ENCODE results near the gene SHOX.

Gene SHOX

GRCh38 chrX:632366-633042 lies 1.9 kb downstream of the SHOX start:
- H3K27ac ChIP-seq (ENCODE audit: low read depth, low read length): no peak overlapping the region
- no peak overlapping the region for H3K9ac ChIP-seq (ENCODE audit: low read length)
- H4K8ac ChIP-seq (ENCODE audit: low read depth, low read length): no peak overlapping the region
- no CpG with 5 or more reads among the region's 30 CpGs for WGBS (ENCODE audit: extremely low coverage, insufficient coverage, low lambda C conversion rate)
- no peak overlapping the region for H3K56ac ChIP-seq (ENCODE audit: low read length)
- no peaks in the 10 kb centered on the region for H3K4me1 ChIP-seq (ENCODE audit: control insufficient read depth, low read depth, low read length)
- H3K18ac ChIP-seq (ENCODE audit: low read length): no peak overlapping the region
- no peak overlapping the region for H3K4me2 ChIP-seq (ENCODE audit: low read length)
- no peak overlapping the region for H4K5ac ChIP-seq (ENCODE audit: low read length)
- no peak overlapping the region for H3K4me3 ChIP-seq (ENCODE audit: low read length)
- peak; percentile 48 for DNase-seq
- H3K23ac ChIP-seq (ENCODE audit: low read length): no peak overlapping the region
- no peak overlapping the region for H3K4ac ChIP-seq (ENCODE audit: low read depth, low read length)
- no peaks in the 10 kb centered on the region for H3K79me2 ChIP-seq (ENCODE audit: control insufficient read depth, insufficient read depth, low read length)
- peaks cover 79% of the 10 kb centered on the region for H3K27me3 ChIP-seq (ENCODE audit: insufficient read depth, low read length, poor library complexity)
- H2BK5ac ChIP-seq (ENCODE audit: low read length): no peak overlapping the region
- H2AK5ac ChIP-seq (ENCODE audit: low read length): no peak overlapping the region
- no peak overlapping the region for H2BK15ac ChIP-seq (replicated peaks; ENCODE audit: low read depth)
- H3K79me1 ChIP-seq (ENCODE audit: low read length): no peaks in the 10 kb centered on the region
- H2BK120ac ChIP-seq (ENCODE audit: low read depth, low read length): no peak overlapping the region
- H3K36me3 ChIP-seq (ENCODE audit: control insufficient read depth, insufficient read depth, low read length): no peaks in the 10 kb centered on the region

GRCh38 chrX:633043-633984 lies 2.7 kb downstream of the SHOX start:
- Histone ChIP-seq H3K4me2 (ENCODE audit: low read length) (no peak overlapping the region), H3K27ac (ENCODE audit: low read depth, low read length) (no peak overlapping the region), H2BK5ac (ENCODE audit: low read length) (no peak overlapping the region), H3K9ac (ENCODE audit: low read length) (no peak overlapping the region), H3K27me3 (ENCODE audit: insufficient read depth, low read length, poor library complexity) (peaks cover 81% of the 10 kb centered on the region), H3K36me3 (ENCODE audit: control insufficient read depth, insufficient read depth, low read length) (no peaks in the 10 kb centered on the region), H3K23ac (ENCODE audit: low read length) (no peak overlapping the region), H3K18ac (ENCODE audit: low read length) (no peak overlapping the region), H2BK15ac (replicated peaks; ENCODE audit: low read depth) (no peak overlapping the region), H3K79me2 (ENCODE audit: control insufficient read depth, insufficient read depth, low read length) (no peaks in the 10 kb centered on the region), H3K56ac (ENCODE audit: low read length) (no peak overlapping the region), H2AK5ac (ENCODE audit: low read length) (no peak overlapping the region), H2BK120ac (ENCODE audit: low read depth, low read length) (no peak overlapping the region), H3K4ac (ENCODE audit: low read depth, low read length) (no peak overlapping the region), H3K4me1 (ENCODE audit: control insufficient read depth, low read depth, low read length) (no peaks in the 10 kb centered on the region), H4K8ac (ENCODE audit: low read depth, low read length) (no peak overlapping the region), H3K79me1 (ENCODE audit: low read length) (no peaks in the 10 kb centered on the region), H3K4me3 (ENCODE audit: low read length) (no peak overlapping the region), H4K5ac (ENCODE audit: low read length) (no peak overlapping the region)
- no CpG with 5 or more reads among the region's 25 CpGs for WGBS (ENCODE audit: extremely low coverage, insufficient coverage, low lambda C conversion rate)
- no peak for DNase-seq

- Histone ChIP-seq H2BK15ac (replicated peaks; ENCODE audit: low read depth) (no peak overlapping the region), H3K4me1 (ENCODE audit: control insufficient read depth, low read depth, low read length) (no peaks in the 10 kb centered on the region), H2BK120ac (ENCODE audit: low read depth, low read length) (no peak overlapping the region), H3K4me2 (ENCODE audit: low read length) (no peak overlapping the region), H3K27me3 (ENCODE audit: insufficient read depth, low read length, poor library complexity) (peaks cover 88% of the 10 kb centered on the region), H3K79me2 (ENCODE audit: control insufficient read depth, insufficient read depth, low read length) (no peaks in the 10 kb centered on the region), H3K9ac (ENCODE audit: low read length) (no peak overlapping the region), H3K36me3 (ENCODE audit: control insufficient read depth, insufficient read depth, low read length) (no peaks in the 10 kb centered on the region), H2AK5ac (ENCODE audit: low read length) (no peak overlapping the region), H3K79me1 (ENCODE audit: low read length) (no peaks in the 10 kb centered on the region), H3K18ac (ENCODE audit: low read length) (no peak overlapping the region), H4K8ac (ENCODE audit: low read depth, low read length) (no peak overlapping the region), H4K5ac (ENCODE audit: low read length) (no peak overlapping the region), H3K56ac (ENCODE audit: low read length) (no peak overlapping the region), H3K27ac (ENCODE audit: low read depth, low read length) (no peak overlapping the region), H3K4me3 (ENCODE audit: low read length) (no peak overlapping the region), H3K23ac (ENCODE audit: low read length) (no peak overlapping the region), H2BK5ac (ENCODE audit: low read length) (no peak overlapping the region), H3K4ac (ENCODE audit: low read depth, low read length) (no peak overlapping the region)
- WGBS (ENCODE audit: extremely low coverage, insufficient coverage, low lambda C conversion rate): no CpG with 5 or more reads among the region's 84 CpGs
- DNase-seq: no peak
These were observed 3.7 kb downstream of the SHOX start for GRCh38 chrX:633985-634958.

- H3K4me1 ChIP-seq (ENCODE audit: control insufficient read depth, low read depth, low read length): no peaks in the 10 kb centered on the region
- no peaks in the 10 kb centered on the region for H3K79me2 ChIP-seq (ENCODE audit: control insufficient read depth, insufficient read depth, low read length)
- H2BK120ac ChIP-seq (ENCODE audit: low read depth, low read length): no peak overlapping the region
- no peaks in the 10 kb centered on the region for H3K79me1 ChIP-seq (ENCODE audit: low read length)
- no peak overlapping the region for H3K4me3 ChIP-seq (ENCODE audit: low read length)
- H3K36me3 ChIP-seq (ENCODE audit: control insufficient read depth, insufficient read depth, low read length): no peaks in the 10 kb centered on the region
- no peak overlapping the region for H2BK15ac ChIP-seq (replicated peaks; ENCODE audit: low read depth)
- no peak overlapping the region for H2BK5ac ChIP-seq (ENCODE audit: low read length)
- H4K5ac ChIP-seq (ENCODE audit: low read length): no peak overlapping the region
- H2AK5ac ChIP-seq (ENCODE audit: low read length): no peak overlapping the region
- H3K23ac ChIP-seq (ENCODE audit: low read length): no peak overlapping the region
- H3K4me2 ChIP-seq (ENCODE audit: low read length): peak overlapping the region; percentile 20
- peak overlapping the region; percentile 15 for H3K56ac ChIP-seq (ENCODE audit: low read length)
- H3K27me3 ChIP-seq (ENCODE audit: insufficient read depth, low read length, poor library complexity): peaks cover 86% of the 10 kb centered on the region
- H3K9ac ChIP-seq (ENCODE audit: low read length): no peak overlapping the region
- whole genome bisulfite sequencing (ENCODE audit: extremely low coverage, insufficient coverage, low lambda C conversion rate): no CpG with 5 or more reads among the region's 29 CpGs
- H3K27ac ChIP-seq (ENCODE audit: low read depth, low read length): no peak overlapping the region
- H3K4ac ChIP-seq (ENCODE audit: low read depth, low read length): no peak overlapping the region
- H3K18ac ChIP-seq (ENCODE audit: low read length): no peak overlapping the region
- no peak overlapping the region for H4K8ac ChIP-seq (ENCODE audit: low read depth, low read length)
- peak; percentile 39 for DNase-seq
These were observed 5.0 kb downstream of the SHOX start for GRCh38 chrX:635428-636090.

- Histone ChIP-seq H3K36me3 (ENCODE audit: control insufficient read depth, insufficient read depth, low read length) (no peaks in the 10 kb centered on the region), H3K4me1 (ENCODE audit: control insufficient read depth, low read depth, low read length) (no peaks in the 10 kb centered on the region), H3K18ac (ENCODE audit: low read length) (no peak overlapping the region), H3K4me3 (ENCODE audit: low read length) (no peak overlapping the region), H3K27ac (ENCODE audit: low read depth, low read length) (no peak overlapping the region), H3K9ac (ENCODE audit: low read length) (no peak overlapping the region), H2AK5ac (ENCODE audit: low read length) (no peak overlapping the region), H3K23ac (ENCODE audit: low read length) (no peak overlapping the region), H2BK120ac (ENCODE audit: low read depth, low read length) (no peak overlapping the region), H3K79me2 (ENCODE audit: control insufficient read depth, insufficient read depth, low read length) (no peaks in the 10 kb centered on the region), H4K8ac (ENCODE audit: low read depth, low read length) (no peak overlapping the region), H2BK5ac (ENCODE audit: low read length) (no peak overlapping the region), H3K56ac (ENCODE audit: low read length) (no peak overlapping the region), H4K5ac (ENCODE audit: low read length) (no peak overlapping the region), H3K79me1 (ENCODE audit: low read length) (no peaks in the 10 kb centered on the region), H2BK15ac (replicated peaks; ENCODE audit: low read depth) (no peak overlapping the region), H3K27me3 (ENCODE audit: insufficient read depth, low read length, poor library complexity) (peaks cover 87% of the 10 kb centered on the region), H3K4me2 (ENCODE audit: low read length) (no peak overlapping the region), H3K4ac (ENCODE audit: low read depth, low read length) (no peak overlapping the region)
- no CpG with 5 or more reads among the region's 27 CpGs for WGBS (ENCODE audit: extremely low coverage, insufficient coverage, low lambda C conversion rate)
- no peak for DNase-seq
These were observed 6.5 kb downstream of the SHOX start for GRCh38 chrX:636981-637659.
